Endothelial cell of umbilical vein (primary cell): ENCODE data around the gene BLOC1S3. TPM values are rescaled to one million over a fixed set of nuclear protein-coding genes. Genes with fewer than 3 reads are reported as not detected.

ENCODE experiments used
- BruUV-seq: library from RNA; stranded (reverse); fragments of 400-500 nt; replicated peaks from 2 replicates; lab custom pipeline; 2021; lab: Mats Ljungman, UMichigan
- CTCF ChIA-PET: fragments of 300-600, 350-600 bp; sonication (Branson Sonifier 250); formaldehyde crosslinking; loops from one replicate; lab custom pipeline; 2021; ENCODE audit warnings: antibody characterized with exemption, inconsistent platforms; lab: Charles Lee
- POLR2A ChIA-PET: fragments of 300-600, 350-600 bp; sonication (Branson Sonifier 250); formaldehyde crosslinking; loops from one replicate; lab custom pipeline; 2021; ENCODE audit warnings: antibody characterized with exemption, inconsistent platforms; lab: Charles Lee
- DNase-seq: peaks from one replicate; pipeline ENCODE4 v3.0.0-alpha.2; 2011; ENCODE audit warnings: low read depth, low spot score
- FAIRE-seq: peaks from 2 replicates; lab custom pipeline; 2011; peaks lifted over from hg19 to GRCh38; lab: Jason Lieb, UNC
- H2AFZ ChIP-seq: 2 replicates; pipeline ENCODE4 v1.6.0; 2012; ENCODE audit warnings: low read depth, low read length, control low read depth, inconsistent platforms
- H3K27ac ChIP-seq: 2 replicates; pipeline ENCODE4 v1.5.1; 2011; ENCODE audit warnings: low read depth, mild to moderate bottlenecking, control low read depth, low read length, moderate library complexity; ENCODE audit not compliant: insufficient read depth
- H3K27me3 ChIP-seq, 2 experiments: 2 replicates each; pipeline versions ENCODE4 v1.6.0 to v1.6.1; 2011; ENCODE audit warnings: low read length in 2 of 2, mixed read lengths in 1 of 2; ENCODE audit not compliant: control insufficient read depth in 2 of 2, insufficient read depth in 2 of 2
- H3K36me3 ChIP-seq, 2 experiments: 2 replicates in 1 of 2; 3 replicates in 1 of 2; pipeline ENCODE4 v1.5.1; 2011; ENCODE audit warnings: low read length in 2 of 2, mild to moderate bottlenecking in 1 of 2, moderate library complexity in 1 of 2; ENCODE audit not compliant: control insufficient read depth in 2 of 2, insufficient read depth in 2 of 2; ENCODE audit errors: extremely low read depth in 1 of 2
- H3K4me1 ChIP-seq: 3 replicates; pipeline ENCODE4 v1.5.1; 2011; ENCODE audit warnings: mild to moderate bottlenecking, low read length; ENCODE audit not compliant: control insufficient read depth, insufficient read depth; ENCODE audit errors: extremely low read depth
- H3K4me2 ChIP-seq: 2 replicates; pipeline ENCODE4 v1.6.1; 2011; ENCODE audit warnings: low read length, control low read depth, mixed read lengths; ENCODE audit not compliant: insufficient read depth
- H3K4me3 ChIP-seq, 3 experiments: fragments of 200-600 bp in 1 of 3; sonication (generic), shearing (Covaris generic) in 1 of 3; replicated peaks in 1 of 3; 2 replicates each; pipeline ENCODE4 v1.5.1; 2011 to 2016; ENCODE audit warnings: control low read depth in 3 of 3, low read length in 3 of 3, mild to moderate bottlenecking in 2 of 3, inconsistent platforms in 1 of 3, low read depth in 1 of 3, moderate library complexity in 1 of 3; ENCODE audit not compliant: insufficient read depth in 1 of 3
- H3K79me2 ChIP-seq: 2 replicates; pipeline ENCODE4 v1.6.0; 2012; ENCODE audit warnings: low read length, inconsistent platforms; ENCODE audit not compliant: control insufficient read depth, insufficient read depth
- H3K9ac ChIP-seq: replicated peaks from 2 replicates; pipeline ENCODE3; 2011; ENCODE audit warnings: low read length, control low read depth; ENCODE audit not compliant: insufficient read depth; ENCODE audit errors: extremely low read depth
- H3K9me1 ChIP-seq: replicated peaks from 3 replicates; pipeline ENCODE4 v1.6.0; 2011; ENCODE audit warnings: mild to moderate bottlenecking, low read length; ENCODE audit not compliant: control insufficient read depth, insufficient read depth; ENCODE audit errors: extremely low read depth
- H3K9me3 ChIP-seq: replicated peaks from 2 replicates; pipeline ENCODE4 v1.5.1; 2012; ENCODE audit warnings: low read length, inconsistent platforms; ENCODE audit not compliant: control insufficient read depth, insufficient read depth
- H4K20me1 ChIP-seq: replicated peaks from 2 replicates; pipeline ENCODE3; 2011; ENCODE audit warnings: mild to moderate bottlenecking, low read length; ENCODE audit not compliant: control insufficient read depth, insufficient read depth; ENCODE audit errors: extremely low read depth
- CTCF ChIP-seq, 2 donors: IDR thresholded peaks; 1 replicate in 1 of 2; 2 replicates in 1 of 2; pipeline ENCODE4 v1.5.1; 2011; ENCODE audit warnings: low read length in 2 of 2, mild to moderate bottlenecking in 2 of 2, moderate library complexity in 2 of 2, control low read depth in 1 of 2, inconsistent platforms in 1 of 2, low read depth in 1 of 2; ENCODE audit not compliant: insufficient read depth in 1 of 2; ENCODE audit errors: extremely low read depth in 1 of 2
- FOS ChIP-seq: IDR thresholded peaks from 2 replicates; pipeline ENCODE4 v1.6.1; 2011; ENCODE audit warnings: mild to moderate bottlenecking, low read length, moderate library complexity, borderline replicate concordance; ENCODE audit not compliant: insufficient read depth
- GATA2 ChIP-seq: IDR thresholded peaks from 2 replicates; pipeline ENCODE4 v1.7.0; 2011; ENCODE audit warnings: low read depth, mild to moderate bottlenecking, moderate library complexity, mixed read lengths, low read length; ENCODE audit not compliant: insufficient read length, insufficient read depth
- JUN ChIP-seq: IDR thresholded peaks from 2 replicates; pipeline ENCODE4 v1.6.1; 2011; ENCODE audit warnings: borderline replicate concordance, low read depth; ENCODE audit not compliant: insufficient read length, insufficient read depth
- MYC ChIP-seq: IDR thresholded peaks from one replicate; pipeline ENCODE4 v1.6.1; 2011; ENCODE audit warnings: mild to moderate bottlenecking, low read depth, low read length
- POLR2A ChIP-seq: IDR thresholded peaks from 2 replicates; pipeline ENCODE4 v1.6.1; 2012; ENCODE audit warnings: low read depth, mild to moderate bottlenecking, control low read depth, low read length
- dilution Hi-C: fragments of 300-500 bp; cut with MboI; formaldehyde crosslinking; loops from one replicate; pipeline ENCODE4 v1.15.0; 2019; ENCODE audit warnings: low sequenced_read_pairs; ENCODE audit not compliant: extremely low pct_ligation_motif_present
- intact Hi-C: fragments of 100-400 bp; cut with micrococcal nuclease; formaldehyde crosslinking; loops from one replicate; pipeline ENCODE4 v1.10.0; 2022
- polyA plus RNA-seq, 4 experiments: library from polyadenylated mRNA; depleted of rRNA in 3 of 4; stranded (reverse) in 3 of 4; unstranded in 1 of 4; fragments of >200 nt; gene quantifications; 2 replicates each; pipeline versions ENCODE4 v1.2.1 to v1.2.3, GENCODE V29; 2011 to 2012; ENCODE audit warnings: missing spikeins in 1 of 4
- total RNA-seq: library from RNA; stranded (reverse); gene quantifications from 2 replicates; pipeline ENCODE4 v1.2.3, GENCODE V29; 2021

Gene BLOC1S3
- total and polyA plus RNA-seq, 2 donors (not counting 3 experiments of a cell fraction or from before 2014, with no cell fraction given), result 13.6 to 17.4 TPM

- no peak for TF ChIP-seq FOS
- no peak for TF ChIP-seq CTCF (IDR thresholded peaks at IDR 0.05; ENCODE audit: extremely low read depth in 1 of 2, insufficient read depth in 1 of 2, low read depth in 1 of 2, low read length in 2 of 2)
- TF ChIP-seq JUN, result no peak
- no peak for TF ChIP-seq POLR2A
- TF ChIP-seq GATA2, result no peak
- TF ChIP-seq MYC, result no peak
- DNase-seq (no peak), FAIRE-seq (no peak)
- Histone ChIP-seq H3K27ac (no peak overlapping the region), H3K4me1 (peaks cover 6% of the 10 kb centered on the region), H4K20me1 (no peaks in the 10 kb centered on the region), H3K27me3 (no peaks in the 10 kb centered on the region), H2AFZ (no peak overlapping the region), H3K9me3 (no peaks in the 10 kb centered on the region), H3K9me1 (no peaks in the 10 kb centered on the region), H3K9ac (no peak overlapping the region), H3K4me3 (no peak overlapping the region), H3K79me2 (no peaks in the 10 kb centered on the region), H3K4me2 (no peak overlapping the region), H3K36me3 (no peaks in the 10 kb centered on the region)
- intact Hi-C loops (loop anchor here (2.0 kb wide), 1 partner anchor 176 kb away; no protein-coding TSS in a partner anchor), dilution Hi-C loops (no loop called here)
- POLR2A ChIA-PET, result no interaction called here
- CTCF ChIA-PET, result interaction anchor here (0.8 to 1.5 kb wide), 3 partner anchors 9 to 71 kb away, joined by 3 to 14 read pairs (median 3); no protein-coding TSS in a partner anchor
- BruUV-seq, result no TSS peak
Measured at GRCh38 chr19:45163156-45163555, 15.4 kb upstream of the BLOC1S3 start.
